ENCODE data around the gene DYNLT2. TPM values are rescaled to one million over a fixed set of nuclear protein-coding genes. Genes with fewer than 3 reads are reported as not detected.
"Not testable (repeated sequence)": the region's sequence is repeated elsewhere in the genome, so short reads cannot be mapped to it uniquely, and the experiment has no call there.

Gene DYNLT2
- total and polyA plus RNA-seq, 3 experiments from 2014 or later = 0.67 to 1.9 (median 1.4) TPM

DNA sequence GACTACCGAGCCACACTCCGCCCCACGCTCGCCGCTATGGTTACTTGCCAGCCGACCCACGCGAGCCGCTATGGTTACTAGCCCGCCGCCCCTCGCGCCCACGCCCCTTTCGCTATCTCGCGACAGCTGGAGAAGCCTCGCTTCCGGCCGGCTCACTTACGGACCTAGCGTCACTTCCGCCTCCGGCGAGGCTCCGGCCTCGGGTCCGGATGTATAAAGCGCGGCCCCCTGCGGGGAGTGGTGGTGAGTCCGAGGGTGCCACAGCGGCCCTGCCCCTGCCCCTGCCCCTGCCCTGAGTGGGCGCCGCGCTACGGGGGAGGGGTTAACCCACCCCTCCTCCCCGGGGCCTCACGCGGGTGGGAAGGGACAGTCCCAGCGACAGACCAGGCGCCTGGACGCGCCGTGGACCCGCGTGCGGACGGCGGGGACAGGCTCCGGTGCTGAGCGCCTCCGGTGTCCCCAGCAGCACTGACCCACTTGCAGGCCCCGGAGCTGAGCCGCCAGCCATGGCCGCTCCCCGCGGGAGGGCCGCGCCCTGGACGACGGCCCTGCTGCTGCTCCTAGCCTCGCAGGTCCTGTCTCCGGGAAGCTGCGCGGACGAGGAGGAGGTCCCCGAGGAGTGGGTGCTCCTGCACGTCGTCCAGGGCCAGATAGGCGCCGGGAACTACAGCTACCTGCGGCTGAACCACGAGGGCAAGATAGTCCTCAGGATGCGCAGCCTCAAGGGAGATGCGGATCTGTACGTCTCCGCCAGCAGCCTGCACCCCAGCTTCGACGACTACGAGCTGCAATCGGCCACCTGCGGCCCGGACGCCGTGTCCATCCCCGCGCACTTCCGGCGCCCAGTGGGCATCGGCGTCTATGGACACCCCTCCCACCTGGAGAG lies 49.2 kb downstream of the DYNLT2 start, which contains the start of the genes C6orf120 and WDR27:
Gene C6orf120 (plus strand): TSS at position 173 of the 886 bp plus-strand sequence. CDS start 334 bp downstream, at position 507.
Gene WDR27 (minus strand): TSS at position 76 of the 886 bp plus-strand sequence. CDS start 13,024 bp downstream, outside the sequence.
- no peaks in the 10 kb centered on the region for H3K9me3 ChIP-seq (ENCODE audit: low read length)
- peak within 1 kb of the TSS; percentile 88 to 96 (median 93) for H3K4me3 Mint-ChIP-seq

DNA sequence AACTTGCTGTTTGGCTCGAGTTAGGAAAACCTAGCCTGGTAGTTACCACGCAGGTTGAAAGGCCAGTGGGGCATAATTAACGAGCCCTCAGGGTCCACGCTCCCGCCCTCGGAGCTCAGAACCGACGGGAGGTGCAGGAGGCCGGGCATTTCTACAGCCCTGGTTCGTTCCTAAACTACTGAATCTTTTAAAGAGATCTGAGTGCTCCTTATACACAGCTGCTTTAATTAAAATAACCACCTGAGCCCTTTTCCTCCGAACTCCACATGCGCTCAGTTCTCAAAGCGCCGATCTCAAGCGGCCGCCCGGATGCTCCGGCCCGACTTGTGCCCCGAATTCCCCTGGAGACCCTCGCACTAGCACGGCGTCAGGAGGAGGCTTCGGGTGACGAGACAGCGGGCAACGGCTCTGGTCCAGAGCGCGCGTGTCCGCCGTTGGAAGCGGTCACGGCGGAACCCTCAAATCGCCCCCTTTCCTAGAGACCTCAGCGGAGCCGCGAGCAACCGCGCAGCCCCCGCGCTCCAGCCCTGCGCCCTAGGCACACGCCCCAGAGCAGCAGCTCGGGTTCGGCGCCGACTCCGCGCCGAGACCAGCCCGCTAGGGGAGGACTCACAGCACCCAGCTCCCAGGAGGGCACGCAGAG lies 49.9 kb downstream of the DYNLT2 start:
- no peaks in the 10 kb centered on the region for H3K27me3 ChIP-seq (ENCODE audit: insufficient read depth, low read length, poor library complexity, severe bottlenecking)
- H3K4me3 ChIP-seq (ENCODE audit: low read length) = peak overlapping the region; percentile 95
- CTCF ChIA-PET = interaction anchor here (1.1 to 1.9 kb wide), 4 partner anchors 8 to 852 kb away, joined by 3 to 12 read pairs (median 5); partner anchors contain the start of gene PSMB1
- no peaks in the 10 kb centered on the region for H3K9me3 ChIP-seq (ENCODE audit: low read length)
- H3K9me3 Mint-ChIP-seq = no peaks in the 10 kb centered on the region
- peaks cover 0 to 32% (median 2%) of the 10 kb centered on the region in 3 donors for H3K36me3 Mint-ChIP-seq
- peak overlapping the region; percentile 92 to 97 (median 95) for H3K27ac Mint-ChIP-seq
- no peaks in the 10 kb centered on the region for H3K36me3 ChIP-seq (ENCODE audit: insufficient read depth, low read length)
- H3K4me1 Mint-ChIP-seq = peaks cover 45 to 50% (median 49%) of the 10 kb centered on the region in 3 donors
- H3K27ac ChIP-seq (ENCODE audit: low read depth, low read length) = peak overlapping the region; percentile 97
- H3K4me3 Mint-ChIP-seq = peak overlapping the region; percentile 88 to 96 (median 93)
- POLR2A ChIA-PET = interaction anchor here (0.7 to 4.6 kb wide), 7 partner anchors 18 to 883 kb away, joined by 3 to 69 read pairs (median 7); partner anchors contain the start of genes DYNLT2, ERMARD, PDCD2 and PHF10
- H3K27me3 Mint-ChIP-seq = peaks cover 0 to 2% of the 10 kb centered on the region in 2 donors
- no peak for DNase-seq
- H3K4me1 ChIP-seq (ENCODE audit: insufficient read depth, low read length) = peaks cover 46% of the 10 kb centered on the region

More for the DNA sequence above, 49.2 kb downstream of the DYNLT2 start, which contains the start of the genes C6orf120 and WDR27:
- no peaks in the 10 kb centered on the region for H3K27me3 ChIP-seq (ENCODE audit: insufficient read depth, low read length, poor library complexity, severe bottlenecking)
- Mint-ChIP-seq H3K36me3 (peaks cover 0 to 35% (median 2%) of the 10 kb centered on the region in 3 donors), H3K27me3 (peaks cover 0 to 2% of the 10 kb centered on the region in 2 donors), H3K4me1 (peaks cover 49 to 58% (median 55%) of the 10 kb centered on the region in 3 donors), H3K27ac (peak within 1 kb of the TSS; percentile 94 to 97 (median 96)), H3K9me3 (no peaks in the 10 kb centered on the region)
- peak within 1 kb of the TSS; percentile 95 for H3K4me3 ChIP-seq (ENCODE audit: low read length)
- no peaks in the 10 kb centered on the region for H3K36me3 ChIP-seq (ENCODE audit: insufficient read depth, low read length)
- POLR2A ChIA-PET = interaction anchor here (0.7 to 4.6 kb wide), 8 partner anchors 16 to 882 kb away, joined by 3 to 69 read pairs (median 6); partner anchors contain the start of genes DYNLT2, ERMARD, PDCD2 and PHF10
- H3K4me1 ChIP-seq (ENCODE audit: insufficient read depth, low read length) = peaks cover 46% of the 10 kb centered on the region
- H3K27ac ChIP-seq (ENCODE audit: low read depth, low read length) = peak within 1 kb of the TSS; percentile 97
- CTCF ChIA-PET = interaction anchor here (0.9 to 1.9 kb wide), 5 partner anchors 9 to 851 kb away, joined by 3 to 12 read pairs (median 4); partner anchors contain the start of gene PSMB1
- DNase-seq = peak; percentile 95 to 98 (median 96)

DNA sequence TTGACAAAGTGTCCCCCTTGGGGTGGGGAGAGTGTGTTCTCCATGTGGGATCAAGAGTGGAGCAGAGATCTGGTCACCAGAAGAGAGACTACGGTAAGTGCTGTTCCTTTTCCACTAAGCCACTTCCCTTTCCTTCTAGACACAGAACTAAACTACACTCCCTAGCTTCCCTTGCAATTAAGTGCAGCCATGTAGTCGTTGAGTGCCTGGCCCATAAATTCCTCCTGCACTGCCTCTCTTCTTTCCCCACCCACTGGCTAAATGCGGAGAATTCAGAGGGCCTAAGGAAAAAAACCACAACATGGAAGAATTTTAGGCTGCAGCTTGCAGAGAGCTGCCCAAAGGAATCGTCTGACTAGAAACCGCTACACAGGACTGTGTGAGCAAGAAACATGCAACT lies 51.1 kb downstream of the DYNLT2 start:
- H3K9me3 ChIP-seq (ENCODE audit: low read length) = no peaks in the 10 kb centered on the region

GRCh38 chr6:169697115-169697514 lies 54.3 kb downstream of the DYNLT2 start:
- H3K4me3 Mint-ChIP-seq; H3K36me3 ChIP-seq (ENCODE audit: insufficient read depth, low read length); H3K9me3 ChIP-seq (ENCODE audit: low read length); H3K27ac Mint-ChIP-seq; H3K27ac ChIP-seq (ENCODE audit: low read depth, low read length); H3K4me3 ChIP-seq (ENCODE audit: low read length); H3K9me3 Mint-ChIP-seq; POLR2A ChIA-PET; CTCF ChIA-PET; H3K27me3 Mint-ChIP-seq; DNase-seq; H3K27me3 ChIP-seq (ENCODE audit: insufficient read depth, low read length, poor library complexity, severe bottlenecking): not testable (repeated sequence)
- H3K4me1 Mint-ChIP-seq = peaks cover 10 to 15% (median 13%) of the 10 kb centered on the region in 3 donors
- peaks cover 15% of the 10 kb centered on the region for H3K4me1 ChIP-seq (ENCODE audit: insufficient read depth, low read length)
- H3K36me3 Mint-ChIP-seq = peaks cover 5 to 13% (median 9%) of the 10 kb centered on the region in 3 donors

More for the DNA sequence above, 51.1 kb downstream of the DYNLT2 start:
- CTCF ChIA-PET = no interaction called here
- Mint-ChIP-seq H3K36me3 (peaks cover 0 to 25% (median 0%) of the 10 kb centered on the region in 3 donors), H3K27me3 (peaks cover 0 to 2% of the 10 kb centered on the region in 2 donors), H3K9me3 (no peaks in the 10 kb centered on the region), H3K4me3 (peak overlapping the region in 4 of 7 donors; percentile 28 to 63 (median 44)), H3K4me1 (peaks cover 38 to 40% (median 39%) of the 10 kb centered on the region in 3 donors), H3K27ac (peak overlapping the region in 3 of 8 donors; percentile 35 to 95 (median 63))
- peaks cover 42% of the 10 kb centered on the region for H3K4me1 ChIP-seq (ENCODE audit: insufficient read depth, low read length)
- H3K36me3 ChIP-seq (ENCODE audit: insufficient read depth, low read length) = no peaks in the 10 kb centered on the region
- DNase-seq = no peak
- no peaks in the 10 kb centered on the region for H3K27me3 ChIP-seq (ENCODE audit: insufficient read depth, low read length, poor library complexity, severe bottlenecking)
- POLR2A ChIA-PET = interaction anchor here (3.0 to 4.6 kb wide), 2 partner anchors 23 to 52 kb away, joined by 16 to 69 read pairs; partner anchors contain the start of genes DYNLT2, ERMARD and PHF10
- H3K4me3 ChIP-seq (ENCODE audit: low read length) = no peak overlapping the region
- no peak overlapping the region for H3K27ac ChIP-seq (ENCODE audit: low read depth, low read length)

- Histone ChIP-seq H3K4me3 (ENCODE audit: low read length) (no peak overlapping the region), H3K27me3 (ENCODE audit: insufficient read depth, low read length, poor library complexity, severe bottlenecking) (no peaks in the 10 kb centered on the region), H3K27ac (ENCODE audit: low read depth, low read length) (no peak overlapping the region), H3K4me1 (ENCODE audit: insufficient read depth, low read length) (peaks cover under 1% of the 10 kb centered on the region), H3K36me3 (ENCODE audit: insufficient read depth, low read length) (no peaks in the 10 kb centered on the region), H3K9me3 (ENCODE audit: low read length) (peaks cover 4% of the 10 kb centered on the region)
- Mint-ChIP-seq H3K9me3 (peaks cover 2 to 7% (median 4%) of the 10 kb centered on the region in 5 donors), H3K4me1 (peaks cover 6 to 13% (median 11%) of the 10 kb centered on the region in 3 donors), H3K4me3 (no peak overlapping the region), H3K36me3 (peaks cover 10 to 17% (median 12%) of the 10 kb centered on the region in 3 donors), H3K27ac (no peak overlapping the region), H3K27me3 (peaks cover 0 to 2% of the 10 kb centered on the region in 2 donors)
- ChIA-PET CTCF (no interaction called here), POLR2A (no interaction called here)
- DNase-seq = no peak
Measured at GRCh38 chr6:169695131-169695530, 56.2 kb downstream of the DYNLT2 start.

GRCh38 chr6:169692516-169692915 lies 58.9 kb downstream of the DYNLT2 start:
- Mint-ChIP-seq H3K36me3 (peaks cover 16 to 30% (median 23%) of the 10 kb centered on the region in 3 donors), H3K27me3 (no peaks in the 10 kb centered on the region), H3K27ac (no peak overlapping the region), H3K9me3 (peaks cover 2 to 7% (median 4%) of the 10 kb centered on the region in 5 donors), H3K4me1 (peaks cover 4 to 7% (median 6%) of the 10 kb centered on the region in 3 donors), H3K4me3 (no peak overlapping the region)
- H3K36me3 ChIP-seq (ENCODE audit: insufficient read depth, low read length) = no peaks in the 10 kb centered on the region
- no peak overlapping the region for H3K27ac ChIP-seq (ENCODE audit: low read depth, low read length)
- POLR2A ChIA-PET = no interaction called here
- CTCF ChIA-PET = interaction anchor here (0.5 to 0.9 kb wide), 3 partner anchors 9 to 152 kb away, joined by 3 to 6 read pairs (median 3); partner anchors contain the start of genes C6orf120 and WDR27
- no peak overlapping the region for H3K4me3 ChIP-seq (ENCODE audit: low read length)
- DNase-seq = no peak
- no peaks in the 10 kb centered on the region for H3K27me3 ChIP-seq (ENCODE audit: insufficient read depth, low read length, poor library complexity, severe bottlenecking)
- peaks cover 4% of the 10 kb centered on the region for H3K9me3 ChIP-seq (ENCODE audit: low read length)
- no peaks in the 10 kb centered on the region for H3K4me1 ChIP-seq (ENCODE audit: insufficient read depth, low read length)

DNA sequence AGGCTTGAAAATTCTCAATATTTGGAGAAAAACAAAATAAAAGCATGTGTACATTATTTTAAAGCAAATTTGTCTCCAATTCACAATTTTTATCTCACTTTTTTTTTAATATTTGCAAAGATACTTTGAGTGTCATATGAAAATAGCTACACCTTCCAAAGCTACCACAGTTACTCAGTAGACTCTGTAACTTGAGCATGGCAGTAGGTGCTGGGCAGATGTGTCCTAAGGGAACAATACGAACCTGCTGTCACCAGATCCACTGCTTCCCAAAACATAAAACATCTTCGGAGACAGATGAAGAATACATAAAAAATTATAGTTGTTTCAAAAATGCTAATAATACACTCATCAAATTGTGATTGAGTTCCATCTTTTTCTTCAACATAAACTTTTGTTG lies 60.1 kb downstream of the DYNLT2 start:
- Mint-ChIP-seq H3K36me3 (peaks cover 27 to 42% (median 34%) of the 10 kb centered on the region in 3 donors), H3K4me3 (no peak overlapping the region), H3K27ac (no peak overlapping the region), H3K27me3 (no peaks in the 10 kb centered on the region), H3K9me3 (peaks cover 2 to 13% (median 6%) of the 10 kb centered on the region in 5 donors), H3K4me1 (peaks cover 4 to 7% (median 6%) of the 10 kb centered on the region in 3 donors)
- Histone ChIP-seq H3K27ac (ENCODE audit: low read depth, low read length) (no peak overlapping the region), H3K4me1 (ENCODE audit: insufficient read depth, low read length) (no peaks in the 10 kb centered on the region), H3K27me3 (ENCODE audit: insufficient read depth, low read length, poor library complexity, severe bottlenecking) (no peaks in the 10 kb centered on the region), H3K9me3 (ENCODE audit: low read length) (peaks cover 4% of the 10 kb centered on the region), H3K36me3 (ENCODE audit: insufficient read depth, low read length) (no peaks in the 10 kb centered on the region), H3K4me3 (ENCODE audit: low read length) (no peak overlapping the region)
- ChIA-PET CTCF (no interaction called here), POLR2A (no interaction called here)
- no peak for DNase-seq
